Peyer's patch (tissue), 4 donors: ENCODE data around the gene ACP6.

ENCODE experiments used
- CTCF ChIP-seq, 6 experiments: fragments of 450-650 bp in 4 of 6; fragments of 200-600 bp in 2 of 6; sonication (generic) in 1 of 6; IDR thresholded peaks; one replicate each; pipeline ENCODE4 v1.5.1; 2017 to 2019; ENCODE audit warnings: antibody characterized with exemption in 6 of 6, mild to moderate bottlenecking in 3 of 6, moderate library complexity in 1 of 6
- POLR2A ChIP-seq, 2 donors: fragments of 450-650 bp; IDR thresholded peaks; one replicate each; pipeline ENCODE4 v1.5.1; 2017; ENCODE audit warnings: antibody characterized with exemption in 2 of 2, mild to moderate bottlenecking in 2 of 2, moderate library complexity in 2 of 2

GRCh38 chr1:147631839-147632238 is 38.5 kb downstream of the ACP6 start:
- TF ChIP-seq POLR2A (IDR thresholded peaks at IDR 0.05): no peak
- TF ChIP-seq CTCF (IDR thresholded peaks at IDR 0.05): no peak
